Ishikawa (cell line): Measurements from ENCODE around the gene AGO3.

Experiments used
- CEBPB ChIP-seq: IDR thresholded peaks from 2 replicates; pipeline ENCODE4 v1.6.1; 2012
- CREB1 ChIP-seq: IDR thresholded peaks from 2 replicates; pipeline ENCODE4 v1.6.1; 2012; ENCODE audit warnings: low read depth
- EGR1 ChIP-seq: IDR thresholded peaks from 2 replicates; pipeline ENCODE4 v1.6.1; 2012
- EP300 ChIP-seq: IDR thresholded peaks from 2 replicates; pipeline ENCODE4 v1.6.1; 2012; ENCODE audit warnings: borderline replicate concordance
- FOXM1 ChIP-seq: IDR thresholded peaks from 2 replicates; pipeline ENCODE4 v1.6.1; 2012; ENCODE audit warnings: low read depth, borderline replicate concordance
- MAX ChIP-seq: IDR thresholded peaks from 2 replicates; pipeline ENCODE4 v1.6.1; 2012
- NFIC ChIP-seq: IDR thresholded peaks from 2 replicates; pipeline ENCODE4 v1.6.1; 2012
- RAD21 ChIP-seq: IDR thresholded peaks from 2 replicates; pipeline ENCODE4 v1.6.1; 2012; ENCODE audit warnings: low read depth
- REST ChIP-seq: IDR thresholded peaks from 2 replicates; pipeline ENCODE4 v1.6.1; 2012; ENCODE audit warnings: low read depth, mild to moderate bottlenecking
- TAF1 ChIP-seq: IDR thresholded peaks from 2 replicates; pipeline ENCODE4 v1.6.1; 2012; ENCODE audit warnings: low read depth, mild to moderate bottlenecking
- TCF12 ChIP-seq: IDR thresholded peaks from 2 replicates; pipeline ENCODE4 v1.6.1; 2012; ENCODE audit warnings: low read depth
- TEAD4 ChIP-seq: IDR thresholded peaks from 2 replicates; pipeline ENCODE4 v1.6.1; 2012
- USF1 ChIP-seq: IDR thresholded peaks from 2 replicates; pipeline ENCODE4 v1.6.1; 2012
- YY1 ChIP-seq: IDR thresholded peaks from 2 replicates; pipeline ENCODE4 v1.6.1; 2012; ENCODE audit warnings: low read depth
- ZBTB7A ChIP-seq: IDR thresholded peaks from 2 replicates; pipeline ENCODE4 v1.6.1; 2012; ENCODE audit warnings: low read depth

AGO3 gene

GRCh38 chr1:36085686-36086526 lies 155.0 kb downstream of the AGO3 start:
- TF ChIP-seq TEAD4 (no peak), CEBPB (no peak), TAF1 (no peak), ZBTB7A (no peak), USF1 (no peak), YY1 (no peak), EGR1 (no peak), RAD21 (no peak), NFIC (no peak), EP300 (no peak), CREB1 (no peak), TCF12 (no peak), MAX (no peak), REST (no peak), FOXM1 (no peak)

GRCh38 chr1:36086529-36087232 lies 155.8 kb downstream of the AGO3 start:
- TF ChIP-seq FOXM1, result no peak
- TF ChIP-seq MAX, result no peak
- no peak for TF ChIP-seq TAF1

- TF ChIP-seq TAF1 (no peak), EP300 (no peak), TEAD4 (no peak), YY1 (no peak), FOXM1 (no peak), CEBPB (no peak), CREB1 (no peak), USF1 (no peak)
These were observed 156.6 kb downstream of the AGO3 start for GRCh38 chr1:36087233-36088123.

GRCh38 chr1:36088265-36088576 lies 157.3 kb downstream of the AGO3 start:
- TF ChIP-seq TEAD4 (no peak), CREB1 (no peak), ZBTB7A (no peak; the same call in 1 of the 2 replicates), EP300 (no peak), FOXM1 (no peak), USF1 (no peak), EGR1 (no peak), CEBPB (no peak), MAX (no peak), NFIC (no peak), RAD21 (no peak)

GRCh38 chr1:36088577-36089392 lies 157.9 kb downstream of the AGO3 start, which contains the start of gene ADPRS:
Gene ADPRS, plus strand, starts transcription at chr1:36088892. Its CDS starts 13 bp downstream, at chr1:36088905.
- peak; percentile 97 for TF ChIP-seq YY1
- TF ChIP-seq CREB1, result peak; percentile 83
- TF ChIP-seq CEBPB, result no peak; the same call in 1 of the 2 replicates
- TF ChIP-seq RAD21, result peak; percentile 38; the same call in 1 of the 2 replicates
- peak; percentile 97 for TF ChIP-seq TAF1
- TF ChIP-seq USF1, result no peak
- no peak; the same call in 1 of the 2 replicates for TF ChIP-seq TEAD4
- TF ChIP-seq FOXM1, result no peak
- TF ChIP-seq NFIC, result no peak
- peak; percentile 73; the same call in 1 of the 2 replicates for TF ChIP-seq TCF12
- peak; percentile 72 for TF ChIP-seq ZBTB7A
- TF ChIP-seq EGR1, result peak; percentile 61; the same call in 1 of the 2 replicates
- peak; percentile 48; the same call in 1 of the 2 replicates for TF ChIP-seq EP300
- peak; percentile 94 for TF ChIP-seq MAX
- no peak for TF ChIP-seq REST
